ENCODE data around the gene CNOT8. TPM values are rescaled to one million over a fixed set of nuclear protein-coding genes. Genes with fewer than 3 reads are reported as not detected.

CNOT8 gene
- total RNA-seq, 1 experiment from 2014 or later: 82.7 TPM

DNA sequence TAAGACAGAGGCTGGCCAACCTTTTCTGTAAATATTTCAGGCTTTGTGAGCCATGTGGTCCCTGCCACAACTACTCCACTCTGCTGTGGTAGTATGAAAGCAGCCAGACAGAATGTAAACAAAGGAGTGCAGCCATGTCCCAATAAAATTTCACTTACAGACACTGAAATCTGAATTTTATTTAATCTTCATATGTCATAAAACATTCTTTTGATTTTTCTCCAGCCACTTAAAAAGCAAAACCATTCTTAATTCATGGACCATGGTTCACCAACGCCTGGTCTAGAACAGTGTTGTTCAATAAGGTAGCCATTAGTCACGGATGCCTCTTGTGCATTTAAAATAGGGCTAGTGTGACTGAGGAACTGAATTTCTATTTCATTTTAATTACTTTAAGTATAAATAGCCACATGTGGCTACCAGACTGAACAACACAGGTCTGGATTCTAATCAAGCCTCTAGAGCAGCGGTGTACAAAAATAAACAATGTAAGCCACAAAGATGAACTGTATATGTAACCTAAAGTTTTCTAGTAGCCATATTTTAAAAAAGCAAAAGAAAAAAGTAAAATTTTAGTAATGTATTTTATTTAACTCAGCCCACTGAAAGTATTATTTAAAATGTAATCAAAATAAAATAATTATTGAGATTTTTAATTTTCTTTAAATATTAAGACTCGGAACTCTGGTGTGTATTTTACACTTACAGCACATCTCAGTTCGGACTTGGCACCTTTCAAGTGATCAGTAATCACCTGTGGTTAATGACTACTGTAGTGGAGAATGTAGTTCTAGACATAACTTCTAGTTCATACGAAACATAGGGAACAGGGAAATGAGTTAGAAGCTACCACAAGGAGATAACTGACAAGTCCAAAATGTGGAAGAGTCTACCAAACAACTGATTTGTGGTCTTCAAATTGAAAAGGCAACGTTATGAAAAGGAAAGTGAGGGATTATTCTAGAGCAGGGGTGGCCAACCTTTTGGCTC, 65.3 kb downstream of the CNOT8 start:
- DNase-seq (ENCODE audit: low spot score): peak; percentile 42

Other genes starting within 250 kb of the CNOT8 start
- gene LARP1, start 103.2 kb upstream of the CNOT8 start, total RNA-seq (2014; rRNA removed; shearing (Covaris generic)): 76.1 and 78.4 TPM in 2 replicates
- gene FAXDC2, start 8.0 kb upstream of the CNOT8 start, total RNA-seq (2014; rRNA removed; shearing (Covaris generic)): 1.8 and 3.5 TPM in 2 replicates
- 29.2 and 37.2 TPM in 2 replicates for gene GEMIN5, start 79.6 kb downstream of the CNOT8 start, total RNA-seq (2014; rRNA removed; shearing (Covaris generic))
- gene MRPL22, start 82.4 kb downstream of the CNOT8 start, total RNA-seq (2014; rRNA removed; shearing (Covaris generic)): 37.9 and 58.5 TPM in 2 replicates
- 0.02 TPM in 1 of 2 replicates, not detected in the other for gene KIF4B, start 155.1 kb downstream of the CNOT8 start, total RNA-seq (2014; rRNA removed; shearing (Covaris generic))